ENCODE results near the gene PRX. TPM values are rescaled to one million over a fixed set of nuclear protein-coding genes. Genes with fewer than 3 reads are reported as not detected.

The PRX gene
- total and polyA plus RNA-seq, 2 of the 13 experiments (the other 11 are each of a cell fraction or from before 2014, with no cell fraction given), result 0.66 TPM

DNA sequence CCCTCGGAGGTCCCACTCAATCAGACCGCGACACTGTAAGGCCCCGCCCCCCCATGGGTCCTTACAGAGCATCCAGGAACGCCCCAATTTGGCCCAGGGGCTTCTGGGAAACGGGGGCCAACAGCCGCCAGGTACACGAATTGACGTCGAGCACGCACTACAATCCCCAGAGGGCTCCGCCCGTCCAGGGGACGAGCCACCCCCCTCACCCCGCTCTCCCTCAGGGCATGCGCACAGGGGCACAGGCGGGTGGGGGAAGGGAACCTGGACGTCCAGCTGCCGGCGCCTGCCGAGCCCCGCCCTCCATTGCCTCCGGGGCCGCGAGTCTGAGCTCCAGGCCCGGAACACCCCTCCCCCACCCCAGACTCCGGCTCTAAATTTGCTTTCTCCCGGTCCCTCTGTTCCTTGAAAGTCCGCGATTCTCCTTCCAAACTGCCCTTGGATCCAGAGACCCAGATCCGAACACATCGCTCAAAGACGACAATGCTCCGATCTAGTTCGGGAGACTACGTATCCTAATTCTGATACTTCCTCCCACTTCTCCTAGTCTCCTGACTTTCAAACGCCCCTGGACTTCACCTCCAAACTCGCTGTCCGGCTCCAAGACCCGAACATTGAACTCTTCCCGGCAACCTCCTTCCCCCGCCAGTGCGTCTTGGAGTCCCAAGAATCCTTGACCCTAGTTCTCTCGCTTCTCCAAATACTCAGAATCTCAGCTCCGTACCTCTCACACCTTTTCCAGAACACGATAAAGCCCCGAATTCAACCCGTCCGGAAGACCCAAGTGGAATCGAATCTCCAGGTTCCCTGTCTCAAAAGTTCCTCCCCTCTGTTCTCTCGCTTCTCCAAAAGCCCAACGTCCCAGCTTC lies 30.2 kb upstream of the PRX start (continued):
- TF ChIP-seq ZNF251 (CRISPR knock-in tag; IDR thresholded peaks at IDR 0.05), result no peak
- no peak for TF ChIP-seq ZNF230 (CRISPR knock-in tag; IDR thresholded peaks at IDR 0.05)
- TF ChIP-seq ZC3H4 (CRISPR knock-in tag; IDR thresholded peaks at IDR 0.05; ENCODE audit: borderline replicate concordance), result no peak
- no peak for TF ChIP-seq ZNF841 (CRISPR knock-in tag; IDR thresholded peaks at IDR 0.05; ENCODE audit: borderline replicate concordance)
- no peak for TF ChIP-seq ZBTB7A (CRISPR knock-in tag; IDR thresholded peaks at IDR 0.05)
- no peak for TF ChIP-seq ADNP (CRISPR knock-in tag; IDR thresholded peaks at IDR 0.05)
- peak; percentile 50 for TF ChIP-seq PAXIP1 (CRISPR knock-in tag; conservative IDR thresholded peaks at IDR 0.05)
- TF ChIP-seq, protein P1, sequence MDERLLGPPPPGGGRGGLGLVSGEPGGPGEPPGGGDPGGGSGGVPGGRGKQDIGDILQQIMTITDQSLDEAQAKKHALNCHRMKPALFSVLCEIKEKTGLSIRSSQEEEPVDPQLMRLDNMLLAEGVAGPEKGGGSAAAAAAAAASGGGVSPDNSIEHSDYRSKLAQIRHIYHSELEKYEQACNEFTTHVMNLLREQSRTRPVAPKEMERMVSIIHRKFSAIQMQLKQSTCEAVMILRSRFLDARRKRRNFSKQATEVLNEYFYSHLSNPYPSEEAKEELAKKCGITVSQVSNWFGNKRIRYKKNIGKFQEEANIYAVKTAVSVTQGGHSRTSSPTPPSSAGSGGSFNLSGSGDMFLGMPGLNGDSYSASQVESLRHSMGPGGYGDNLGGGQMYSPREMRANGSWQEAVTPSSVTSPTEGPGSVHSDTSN (CRISPR knock-in tag; IDR thresholded peaks at IDR 0.05), result no peak
- TF ChIP-seq PRMT3 (CRISPR knock-in tag; IDR thresholded peaks at IDR 0.05; ENCODE audit: borderline replicate concordance, low read depth), result no peak
- no peak for TF ChIP-seq TCF7L2 (IDR thresholded peaks at IDR 0.05; ENCODE audit: low read depth, low read length)
- peak; percentile 82; the same call in 1 of the 2 replicates for TF ChIP-seq SP5 (CRISPR knock-in tag; IDR thresholded peaks at IDR 0.05; ENCODE audit: borderline replicate concordance, low read depth)
- TF ChIP-seq ELF4 (CRISPR knock-in tag; IDR thresholded peaks at IDR 0.05; ENCODE audit: borderline replicate concordance), result no peak; the same call in 1 of the 2 replicates
- TF ChIP-seq ZNF777 (CRISPR knock-in tag; IDR thresholded peaks at IDR 0.05), result peak; percentile 96
- TF ChIP-seq GATA4 (IDR thresholded peaks at IDR 0.05; ENCODE audit: borderline replicate concordance, low read depth), result no peak
- TF ChIP-seq ZSCAN21 (CRISPR knock-in tag; IDR thresholded peaks at IDR 0.05; ENCODE audit: borderline replicate concordance), result no peak
- TF ChIP-seq PHF21A (CRISPR knock-in tag; IDR thresholded peaks at IDR 0.05), result peak; percentile 27; the same call in 1 of the 2 replicates
- TF ChIP-seq, protein P2, sequence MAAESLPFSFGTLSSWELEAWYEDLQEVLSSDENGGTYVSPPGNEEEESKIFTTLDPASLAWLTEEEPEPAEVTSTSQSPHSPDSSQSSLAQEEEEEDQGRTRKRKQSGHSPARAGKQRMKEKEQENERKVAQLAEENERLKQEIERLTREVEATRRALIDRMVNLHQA (CRISPR knock-in tag; IDR thresholded peaks at IDR 0.05), result no peak
- TF ChIP-seq MTERF4 (CRISPR knock-in tag; IDR thresholded peaks at IDR 0.05), result 0 out of 2 replicates have a peak, but pooled peaks have one; percentile 15
- no peak for TF ChIP-seq HNRNPH1 (optimal IDR thresholded peaks at IDR 0.05; ENCODE audit: low read depth, low read length)
- TF ChIP-seq PITX1 (CRISPR knock-in tag; IDR thresholded peaks at IDR 0.05), result peak; percentile 40; the same call in 1 of the 2 replicates
- TF ChIP-seq ZNF770 (CRISPR knock-in tag; IDR thresholded peaks at IDR 0.05), result no peak

Data from HepG2 (cell line).